GM12891 (cell line): ENCODE data around the gene PGBD5.
"Not testable (repeated sequence)": the region's sequence is repeated elsewhere in the genome, so short reads cannot be mapped to it uniquely, and the experiment has no call there.

Source experiments
- DNase-seq: peaks from one replicate; pipeline ENCODE4 v3.0.0; 2011; ENCODE audit warnings: low spot score; ENCODE audit not compliant: insufficient read length
- FAIRE-seq: peaks from 2 replicates; lab custom pipeline; 2011; peaks lifted over from hg19 to GRCh38; lab: Jason Lieb, UNC
- PAX5 ChIP-seq: IDR thresholded peaks from 2 replicates; pipeline ENCODE4 v1.6.1; 2011; ENCODE audit warnings: low read length, moderate library complexity, mild to moderate bottlenecking; ENCODE audit not compliant: insufficient read depth, severe bottlenecking
- POLR2A ChIP-seq: IDR thresholded peaks from 2 replicates; pipeline ENCODE4 v1.6.1; 2011; ENCODE audit warnings: low read depth, low read length, control low read depth
- POLR2AphosphoS5 ChIP-seq: IDR thresholded peaks from 2 replicates; pipeline ENCODE4 v1.6.1; 2011; ENCODE audit warnings: low read depth, low read length, control low read depth
- POU2F2 ChIP-seq: IDR thresholded peaks from 2 replicates; pipeline ENCODE4 v1.6.1; 2011; ENCODE audit warnings: low read depth, mild to moderate bottlenecking, control low read depth, low read length, moderate library complexity
- SPI1 ChIP-seq: IDR thresholded peaks from 2 replicates; pipeline ENCODE4 v1.6.1; 2011; ENCODE audit warnings: low read depth, low read length, control low read depth
- TAF1 ChIP-seq: IDR thresholded peaks from 2 replicates; pipeline ENCODE4 v1.6.1; 2011; ENCODE audit warnings: low read depth, low read length, control low read depth

Gene PGBD5

DNA sequence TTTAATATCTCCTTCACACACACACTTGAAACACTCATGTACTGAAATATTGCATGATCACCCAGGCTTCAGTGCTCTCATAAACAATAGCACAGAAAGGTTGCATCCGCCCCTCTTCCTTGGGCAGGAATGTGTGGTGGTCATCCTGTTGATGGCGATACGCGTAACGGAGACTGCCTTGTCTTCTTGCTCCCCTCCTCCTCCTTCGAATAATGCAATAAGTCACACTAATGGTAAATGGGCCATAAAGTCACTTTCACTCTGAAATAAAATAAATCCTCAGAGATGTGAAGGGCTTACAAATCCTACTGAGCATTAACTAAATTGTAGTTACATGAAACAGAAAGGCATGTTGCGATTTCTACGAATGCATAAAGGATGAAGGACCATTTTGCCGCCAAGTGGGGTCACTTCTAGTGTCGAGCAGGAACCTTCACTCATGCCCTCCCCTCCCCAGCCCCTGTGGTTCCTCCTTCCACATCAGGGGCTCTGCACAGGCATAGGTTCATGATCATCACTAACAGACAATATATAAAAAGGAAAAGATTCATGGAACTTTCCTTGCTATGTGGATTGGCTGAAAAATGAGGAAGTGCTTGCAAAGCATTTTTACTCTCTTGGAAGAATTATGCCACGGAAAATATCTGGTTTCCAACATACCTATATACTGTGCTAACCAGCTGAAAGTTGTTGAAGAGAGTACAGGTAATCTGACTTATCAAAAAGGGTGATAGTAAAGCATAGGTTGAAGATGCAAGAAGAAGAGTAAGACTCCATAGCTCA, 1.2 kb upstream of the PGBD5 start:
- DNase-seq (no peak), FAIRE-seq (no peak)
- TF ChIP-seq POU2F2: no peak
- no peak for TF ChIP-seq TAF1
- TF ChIP-seq PAX5: no peak
- TF ChIP-seq SPI1: no peak
- TF ChIP-seq POLR2AphosphoS5: no peak
- TF ChIP-seq POLR2A: no peak

DNA sequence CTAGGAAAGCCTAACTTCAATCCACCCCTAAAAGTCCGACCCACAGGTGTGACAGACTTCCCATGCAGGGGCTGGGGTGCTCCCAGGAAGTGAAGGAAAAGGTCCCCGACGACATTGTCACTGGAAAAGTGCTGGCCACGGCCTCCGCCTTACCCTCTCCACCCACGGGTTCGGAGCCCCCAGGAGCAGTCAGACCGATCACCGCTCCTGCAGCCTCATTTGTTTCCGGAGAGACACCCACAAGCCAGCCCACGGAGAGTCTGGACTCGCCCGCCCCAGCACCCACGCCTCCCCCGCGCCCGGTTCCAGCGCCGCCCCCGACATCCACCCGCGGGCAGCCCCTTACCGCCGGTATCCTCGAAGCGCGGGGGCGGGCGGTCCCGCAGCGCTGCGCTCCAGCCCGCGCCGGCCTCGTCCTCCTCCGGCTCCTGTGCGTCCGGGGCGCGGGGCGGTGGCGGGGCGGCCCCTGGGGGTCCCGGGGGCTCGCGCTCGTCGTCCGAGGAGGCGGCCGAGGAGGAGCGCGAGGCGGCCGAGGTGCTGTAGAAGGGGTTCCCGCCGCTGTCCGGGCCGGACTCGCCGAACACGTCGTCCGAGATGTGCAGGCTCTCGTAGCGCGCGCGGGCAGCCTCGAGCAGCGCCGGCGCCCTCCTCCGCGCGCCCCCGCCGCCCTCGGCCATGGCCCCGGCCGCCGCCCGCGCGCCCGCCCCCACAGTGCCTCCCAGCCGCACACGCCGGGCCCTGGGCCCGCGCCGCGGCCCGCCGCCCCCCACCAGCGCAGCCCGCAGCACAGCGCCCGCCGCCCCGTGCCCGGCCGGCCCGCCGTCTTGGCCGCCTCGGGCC, 660 bp downstream of the PGBD5 start:
- DNase-seq (no peak), FAIRE-seq (no peak)
- TF ChIP-seq POU2F2: no peak
- TF ChIP-seq POLR2AphosphoS5: no peak
- no peak for TF ChIP-seq POLR2A
- no peak for TF ChIP-seq PAX5
- no peak for TF ChIP-seq TAF1
- TF ChIP-seq SPI1: no peak

DNA sequence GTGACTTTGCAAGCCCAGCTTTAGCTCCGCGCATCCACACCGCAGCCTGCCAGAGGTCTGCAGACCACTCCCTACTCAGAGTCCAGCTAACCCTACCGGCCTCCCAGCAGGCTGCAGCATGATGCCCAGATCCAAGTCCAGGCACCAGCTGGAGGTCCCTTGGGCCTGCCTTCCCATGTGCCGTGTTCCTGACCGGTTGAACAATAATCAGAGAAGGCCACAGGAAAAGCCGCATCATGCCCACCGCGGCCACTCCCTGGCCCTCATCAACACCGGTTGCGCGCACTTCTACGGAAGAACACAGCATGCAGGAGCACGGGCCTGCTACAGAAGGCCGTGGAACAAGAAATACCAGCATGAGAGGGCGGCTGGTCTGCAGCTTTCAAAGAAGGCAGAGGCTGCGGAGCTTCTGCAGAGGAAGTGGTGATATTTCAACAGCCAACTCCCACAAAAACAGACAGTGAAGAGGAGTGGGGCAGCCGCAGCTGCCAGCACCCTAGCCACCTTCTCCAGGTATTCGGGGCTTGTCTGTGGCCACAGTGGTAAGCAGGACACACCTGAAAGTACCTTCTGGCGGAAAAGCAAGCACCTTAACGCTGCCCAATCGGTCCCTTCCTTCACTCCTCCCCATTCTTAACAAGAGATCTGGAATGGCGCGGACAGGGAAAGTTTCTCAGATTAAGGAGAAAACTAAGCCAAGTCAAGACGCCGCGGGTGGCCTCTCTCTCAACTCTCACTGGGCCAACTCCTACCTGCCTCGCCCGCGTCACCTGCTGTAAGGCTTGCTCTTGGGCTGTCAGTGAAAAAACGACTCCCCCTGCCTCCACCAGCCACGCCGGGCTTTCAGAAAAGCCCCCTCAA, 1.5 kb downstream of the PGBD5 start:
- no peak for TF ChIP-seq POLR2AphosphoS5
- DNase-seq (no peak), FAIRE-seq (no peak)

DNA sequence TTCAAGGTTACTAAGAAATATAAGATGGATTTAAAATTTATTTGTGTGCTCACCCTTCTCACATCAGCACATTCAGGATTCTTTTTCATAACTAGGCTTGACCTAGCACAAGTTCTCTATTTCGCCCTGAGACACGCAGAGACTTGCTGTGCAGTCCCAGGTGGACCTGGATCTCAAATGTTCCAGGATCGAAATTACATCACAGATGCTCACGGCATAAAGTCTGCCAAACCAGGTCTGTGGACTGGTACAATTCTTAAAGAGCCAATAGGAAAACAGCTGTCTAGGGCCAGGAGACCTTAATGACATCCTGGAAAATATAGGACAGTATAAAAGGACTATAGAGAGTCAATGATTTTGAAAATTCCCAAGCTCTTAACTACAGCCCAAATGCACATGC, 2.2 kb downstream of the PGBD5 start:
- DNase-seq (no peak), FAIRE-seq (no peak)
- TF ChIP-seq PAX5 (no peak), SPI1 (no peak), POU2F2 (no peak), TAF1 (no peak), POLR2A (no peak), POLR2AphosphoS5 (no peak)

DNA sequence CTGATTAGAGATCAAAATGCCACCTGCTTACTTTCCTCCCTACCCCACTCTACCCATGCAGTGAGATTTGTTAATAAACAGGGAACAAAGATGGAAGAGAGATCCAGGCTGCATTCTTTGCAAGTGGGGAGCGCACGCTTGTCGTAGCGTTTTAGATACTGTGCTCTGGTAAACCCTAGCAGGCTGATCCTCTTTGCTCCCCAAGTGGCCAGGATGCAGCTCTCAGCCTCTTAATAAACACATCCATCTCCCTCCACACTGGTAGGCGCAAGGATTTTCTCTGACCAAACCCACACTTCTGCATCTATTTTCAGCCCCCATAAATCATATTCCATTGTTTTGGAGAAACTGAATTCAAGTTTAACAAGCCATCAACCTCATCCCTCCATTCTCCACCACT, 2.9 kb downstream of the PGBD5 start:
- FAIRE-seq (no peak), DNase-seq (no peak)
- TF ChIP-seq POLR2A: no peak
- no peak for TF ChIP-seq POU2F2
- no peak for TF ChIP-seq POLR2AphosphoS5
- TF ChIP-seq TAF1: no peak
- TF ChIP-seq SPI1: no peak
- no peak for TF ChIP-seq PAX5

DNA sequence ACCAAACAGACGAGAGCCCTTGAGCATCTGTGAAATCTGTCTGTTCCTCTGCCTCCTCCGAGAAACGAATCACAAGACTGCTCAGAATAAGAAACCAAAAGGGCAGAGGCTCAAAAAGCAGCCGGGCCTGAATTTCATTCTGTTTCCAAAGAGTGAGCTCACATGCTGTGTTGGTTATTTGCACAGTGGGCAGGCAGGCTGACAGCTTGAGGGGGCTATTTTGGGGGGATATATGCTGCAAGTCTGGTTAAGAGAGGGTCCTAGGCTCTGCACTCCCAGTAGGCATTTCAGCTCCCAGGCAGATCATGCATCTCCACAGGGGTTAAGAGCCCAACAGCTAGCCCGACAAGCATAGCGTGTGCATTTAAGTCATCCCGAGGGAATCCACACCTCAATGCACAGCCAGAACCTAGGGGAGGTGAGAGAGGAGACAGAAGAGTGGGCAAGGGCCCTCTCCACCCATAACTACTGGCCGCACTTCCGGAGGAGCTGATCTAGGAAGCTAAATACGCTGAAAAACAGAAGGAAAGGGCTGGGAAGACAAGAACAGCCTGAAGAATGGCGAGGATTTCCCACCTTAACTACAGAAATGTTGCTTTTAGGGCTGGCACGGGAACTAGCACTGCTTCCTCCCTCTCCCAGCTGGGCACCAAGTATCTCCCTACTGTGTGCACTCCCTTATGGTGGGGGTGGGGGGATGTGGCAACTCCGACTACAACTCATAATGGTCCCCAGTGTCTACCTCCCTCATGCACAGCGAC, 3.7 kb downstream of the PGBD5 start:
- FAIRE-seq (no peak), DNase-seq (no peak)
- no peak for TF ChIP-seq POLR2AphosphoS5
- no peak for TF ChIP-seq SPI1
- TF ChIP-seq POLR2A: no peak
- TF ChIP-seq PAX5: no peak
- no peak for TF ChIP-seq TAF1
- TF ChIP-seq POU2F2: no peak

DNA sequence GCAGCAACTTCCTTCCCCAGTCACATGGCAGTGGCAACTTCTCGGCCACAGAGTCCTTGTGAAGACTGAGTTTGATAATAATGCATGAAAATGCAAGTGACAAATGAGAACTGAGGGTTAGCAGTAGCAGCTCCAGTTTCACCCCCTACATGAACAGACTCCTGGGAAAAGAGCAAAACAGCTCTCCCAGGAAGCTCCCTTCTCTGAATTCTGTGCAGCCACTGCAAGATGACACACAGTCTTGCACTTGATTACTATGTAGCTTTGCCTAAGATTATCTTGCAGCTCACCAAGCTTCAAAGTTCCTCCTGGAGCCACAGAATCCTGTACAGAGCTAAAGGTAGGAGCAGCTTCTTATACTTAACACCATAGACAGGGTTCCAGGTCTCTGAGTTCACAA, 4.7 kb downstream of the PGBD5 start:
- FAIRE-seq (no peak), DNase-seq (no peak)
- TF ChIP-seq POU2F2 (no peak), PAX5 (no peak), POLR2A (no peak), TAF1 (no peak), SPI1 (no peak), POLR2AphosphoS5 (no peak)

DNA sequence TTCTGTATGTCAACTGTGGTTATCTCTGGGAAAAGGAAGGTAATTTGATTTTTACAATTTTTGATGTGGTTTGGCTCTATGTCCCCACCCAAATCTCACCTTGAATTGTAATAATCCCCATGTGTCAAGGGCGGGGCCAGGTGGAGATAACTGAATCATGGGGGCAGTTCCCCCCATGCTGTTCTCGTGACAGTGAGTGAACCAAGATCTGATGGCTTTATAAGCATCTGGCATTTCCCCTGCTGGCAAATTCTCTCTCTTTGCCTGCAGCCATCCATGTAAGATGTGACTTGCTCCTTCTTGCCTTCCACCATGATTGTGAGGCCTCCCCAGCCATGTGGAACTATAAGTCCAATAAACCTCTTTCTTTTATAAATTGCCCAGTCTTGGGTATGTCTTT, 5.8 kb downstream of the PGBD5 start:
- not testable (repeated sequence) for FAIRE-seq, DNase-seq

DNA sequence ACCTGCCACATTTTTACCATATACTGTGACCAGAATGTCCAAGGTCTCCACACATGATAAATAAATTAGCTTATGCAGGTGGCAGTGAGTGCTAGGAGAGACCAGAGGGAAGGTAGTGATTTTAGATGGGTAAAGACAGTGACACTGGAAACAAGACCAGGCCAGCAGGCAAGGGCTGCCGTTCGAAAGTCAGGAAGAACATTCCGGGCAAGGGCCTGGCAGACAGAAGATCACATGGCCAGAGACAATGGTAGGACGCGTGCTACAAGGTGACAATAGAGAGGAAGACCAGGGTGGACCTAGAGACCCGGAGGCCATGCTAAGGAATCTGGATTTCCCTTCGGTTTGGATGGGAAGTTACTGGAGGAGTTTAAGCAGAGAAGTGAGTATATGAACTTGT, 9.7 kb downstream of the PGBD5 start:
- TF ChIP-seq SPI1: no peak
- no peak for TF ChIP-seq POLR2AphosphoS5
- TF ChIP-seq TAF1: no peak
- TF ChIP-seq POU2F2: no peak
- no peak for TF ChIP-seq POLR2A
- TF ChIP-seq PAX5: no peak
- no peak for DNase-seq
- FAIRE-seq: no peak
